Measurements from ENCODE around the gene PLET1. TPM values are rescaled to one million over a fixed set of nuclear protein-coding genes. Genes with fewer than 3 reads are reported as not detected.

PLET1 gene
- total and polyA plus RNA-seq, 4 donors: not detected

- DNase-seq: no peak
- intact Hi-C loops (cut with DNase I): no loop called here
- Histone ChIP-seq H3K4me3 (ENCODE audit: low read length in 2 of 2) (no peak overlapping the region), H3K9me3 (ENCODE audit: control insufficient read depth, low read length) (no peaks in the 10 kb centered on the region), H3K4me1 (ENCODE audit: control insufficient read depth in 1 of 2, insufficient read depth in 2 of 2, low read length in 2 of 2) (no peaks in the 10 kb centered on the region), H3K27ac (ENCODE audit: low read depth in 1 of 2, low read length in 2 of 2) (no peak overlapping the region), H3K36me3 (ENCODE audit: control insufficient read depth in 1 of 2, insufficient read depth in 2 of 2, low read length in 1 of 2) (no peaks in the 10 kb centered on the region), H3K27me3 (ENCODE audit: control insufficient read depth in 1 of 2, insufficient read depth in 2 of 2, low read length in 1 of 2) (no peaks in the 10 kb centered on the region)
- 93 to 96% methylated on average over 5 of the region's 5 CpGs for WGBS, 2 donors
- ATAC-seq (ENCODE audit: low FRiP score): no peak
Measured at GRCh38 chr11:112268406-112268805, 7.7 kb upstream of the PLET1 start.

- WGBS, 2 donors: 53 to 54% methylated on average over 5 of the region's 5 CpGs
- H3K27ac ChIP-seq (ENCODE audit: low read depth in 1 of 2, low read length in 2 of 2): no peak overlapping the region
- H3K4me1 ChIP-seq (ENCODE audit: control insufficient read depth in 1 of 2, insufficient read depth in 2 of 2, low read length in 2 of 2): no peaks in the 10 kb centered on the region
- H3K4me3 ChIP-seq (ENCODE audit: low read length in 2 of 2): no peak overlapping the region
- H3K36me3 ChIP-seq (ENCODE audit: control insufficient read depth in 1 of 2, insufficient read depth in 2 of 2, low read length in 1 of 2): no peaks in the 10 kb centered on the region
- intact Hi-C loops (cut with DNase I): no loop called here
- DNase-seq: no peak
- no peak for ATAC-seq (ENCODE audit: low FRiP score)
- no peaks in the 10 kb centered on the region for H3K9me3 ChIP-seq (ENCODE audit: control insufficient read depth, low read length)
- H3K27me3 ChIP-seq (ENCODE audit: control insufficient read depth in 1 of 2, insufficient read depth in 2 of 2, low read length in 1 of 2): no peaks in the 10 kb centered on the region
Measured at GRCh38 chr11:112267188-112267591, 6.5 kb upstream of the PLET1 start.

GRCh38 chr11:112266410-112266778 is 5.7 kb upstream of the PLET1 start:
- ATAC-seq (ENCODE audit: low FRiP score) (no peak), DNase-seq (no peak)
- H3K4me1 ChIP-seq (ENCODE audit: control insufficient read depth in 1 of 2, insufficient read depth in 2 of 2, low read length in 2 of 2): no peaks in the 10 kb centered on the region
- no peaks in the 10 kb centered on the region for H3K36me3 ChIP-seq (ENCODE audit: control insufficient read depth in 1 of 2, insufficient read depth in 2 of 2, low read length in 1 of 2)
- no peak overlapping the region for H3K27ac ChIP-seq (ENCODE audit: low read depth in 1 of 2, low read length in 2 of 2)
- intact Hi-C loops (cut with DNase I): no loop called here
- no peaks in the 10 kb centered on the region for H3K27me3 ChIP-seq (ENCODE audit: control insufficient read depth in 1 of 2, insufficient read depth in 2 of 2, low read length in 1 of 2)
- 91 to 92% methylated on average over 3 of the region's 3 CpGs for WGBS, 2 donors
- H3K9me3 ChIP-seq (ENCODE audit: control insufficient read depth, low read length): no peaks in the 10 kb centered on the region
- H3K4me3 ChIP-seq (ENCODE audit: low read length in 2 of 2): no peak overlapping the region

- no peaks in the 10 kb centered on the region for H3K4me1 ChIP-seq (ENCODE audit: control insufficient read depth in 1 of 2, insufficient read depth in 2 of 2, low read length in 2 of 2)
- no peak for ATAC-seq (ENCODE audit: low FRiP score)
- no peaks in the 10 kb centered on the region for H3K9me3 ChIP-seq (ENCODE audit: control insufficient read depth, low read length)
- H3K27me3 ChIP-seq (ENCODE audit: control insufficient read depth in 1 of 2, insufficient read depth in 2 of 2, low read length in 1 of 2): no peaks in the 10 kb centered on the region
- WGBS, 2 donors: 86 to 88% methylated on average over 11 of the region's 11 CpGs
- no peak overlapping the region for H3K4me3 ChIP-seq (ENCODE audit: low read length in 2 of 2)
- intact Hi-C loops (cut with DNase I): no loop called here
- H3K27ac ChIP-seq (ENCODE audit: low read depth in 1 of 2, low read length in 2 of 2): no peak overlapping the region
- no peaks in the 10 kb centered on the region for H3K36me3 ChIP-seq (ENCODE audit: control insufficient read depth in 1 of 2, insufficient read depth in 2 of 2, low read length in 1 of 2)
- no peak for DNase-seq
Measured at GRCh38 chr11:112265659-112266409, 5.2 kb upstream of the PLET1 start.

GRCh38 chr11:112255067-112255720 is 5.5 kb downstream of the PLET1 start:
- Histone ChIP-seq H3K9me3 (ENCODE audit: control insufficient read depth, low read length) (no peaks in the 10 kb centered on the region), H3K27me3 (ENCODE audit: control insufficient read depth in 1 of 2, insufficient read depth in 2 of 2, low read length in 1 of 2) (no peaks in the 10 kb centered on the region), H3K4me3 (ENCODE audit: low read length in 2 of 2) (no peak overlapping the region), H3K4me1 (ENCODE audit: control insufficient read depth in 1 of 2, insufficient read depth in 2 of 2, low read length in 2 of 2) (no peaks in the 10 kb centered on the region), H3K27ac (ENCODE audit: low read depth in 1 of 2, low read length in 2 of 2) (no peak overlapping the region), H3K36me3 (ENCODE audit: control insufficient read depth in 1 of 2, insufficient read depth in 2 of 2, low read length in 1 of 2) (peaks cover 0 to 2% of the 10 kb centered on the region in 2 donors)
- ATAC-seq (ENCODE audit: low FRiP score) (no peak), DNase-seq (peak in 1 of 2 donors; percentile 52)
- 37 to 39% methylated on average over 15 of the region's 15 CpGs for WGBS, 2 donors
- intact Hi-C loops (cut with DNase I): no loop called here

- Histone ChIP-seq H3K36me3 (ENCODE audit: control insufficient read depth in 1 of 2, insufficient read depth in 2 of 2, low read length in 1 of 2) (peaks cover 0 to 2% of the 10 kb centered on the region in 2 donors), H3K4me3 (ENCODE audit: low read length in 2 of 2) (no peak overlapping the region), H3K27ac (ENCODE audit: low read depth in 1 of 2, low read length in 2 of 2) (no peak overlapping the region), H3K27me3 (ENCODE audit: control insufficient read depth in 1 of 2, insufficient read depth in 2 of 2, low read length in 1 of 2) (no peaks in the 10 kb centered on the region), H3K4me1 (ENCODE audit: control insufficient read depth in 1 of 2, insufficient read depth in 2 of 2, low read length in 2 of 2) (no peaks in the 10 kb centered on the region), H3K9me3 (ENCODE audit: control insufficient read depth, low read length) (no peaks in the 10 kb centered on the region)
- DNase-seq (no peak), ATAC-seq (ENCODE audit: low FRiP score) (no peak)
- intact Hi-C loops (cut with DNase I): no loop called here
- 93 to 94% methylated on average over 3 of the region's 3 CpGs for WGBS, 2 donors
Measured at GRCh38 chr11:112253605-112254242, 6.9 kb downstream of the PLET1 start.

- 64 to 70% methylated on average over 8 of the region's 8 CpGs for WGBS, 2 donors
- Histone ChIP-seq H3K9me3 (ENCODE audit: control insufficient read depth, low read length) (peaks cover 1% of the 10 kb centered on the region), H3K27me3 (ENCODE audit: control insufficient read depth in 1 of 2, insufficient read depth in 2 of 2, low read length in 1 of 2) (no peaks in the 10 kb centered on the region), H3K4me1 (ENCODE audit: control insufficient read depth in 1 of 2, insufficient read depth in 2 of 2, low read length in 2 of 2) (no peaks in the 10 kb centered on the region), H3K36me3 (ENCODE audit: control insufficient read depth in 1 of 2, insufficient read depth in 2 of 2, low read length in 1 of 2) (no peaks in the 10 kb centered on the region), H3K4me3 (ENCODE audit: low read length in 2 of 2) (no peak overlapping the region), H3K27ac (ENCODE audit: low read depth in 1 of 2, low read length in 2 of 2) (no peak overlapping the region)
- ATAC-seq (ENCODE audit: low FRiP score) (no peak), DNase-seq (no peak)
- intact Hi-C loops (cut with DNase I): no loop called here
Measured at GRCh38 chr11:112249871-112250610, 10.6 kb downstream of the PLET1 start.

- Histone ChIP-seq H3K4me1 (ENCODE audit: control insufficient read depth in 1 of 2, insufficient read depth in 2 of 2, low read length in 2 of 2) (no peaks in the 10 kb centered on the region), H3K36me3 (ENCODE audit: control insufficient read depth in 1 of 2, insufficient read depth in 2 of 2, low read length in 1 of 2) (peaks cover 0 to 1% of the 10 kb centered on the region in 2 donors), H3K27ac (ENCODE audit: low read depth in 1 of 2, low read length in 2 of 2) (no peak overlapping the region), H3K27me3 (ENCODE audit: control insufficient read depth in 1 of 2, insufficient read depth in 2 of 2, low read length in 1 of 2) (no peaks in the 10 kb centered on the region), H3K9me3 (ENCODE audit: control insufficient read depth, low read length) (peaks cover 1% of the 10 kb centered on the region), H3K4me3 (ENCODE audit: low read length in 2 of 2) (no peak overlapping the region)
- ATAC-seq (ENCODE audit: low FRiP score): no peak
- no peak for DNase-seq
- WGBS, 2 donors: 76 to 81% methylated on average over 2 of the region's 2 CpGs
- intact Hi-C loops (cut with DNase I): no loop called here
Measured at GRCh38 chr11:112248201-112248600, 12.5 kb downstream of the PLET1 start.

Measured in aorta (tissue), 5 donors.